Measurements from ENCODE around the gene CYP3A5. TPM values are rescaled to one million over a fixed set of nuclear protein-coding genes. Genes with fewer than 3 reads are reported as not detected.

Gene CYP3A5
- total and polyA plus RNA-seq, 2 experiments from 2014 or later = 228 to 345 TPM

DNA sequence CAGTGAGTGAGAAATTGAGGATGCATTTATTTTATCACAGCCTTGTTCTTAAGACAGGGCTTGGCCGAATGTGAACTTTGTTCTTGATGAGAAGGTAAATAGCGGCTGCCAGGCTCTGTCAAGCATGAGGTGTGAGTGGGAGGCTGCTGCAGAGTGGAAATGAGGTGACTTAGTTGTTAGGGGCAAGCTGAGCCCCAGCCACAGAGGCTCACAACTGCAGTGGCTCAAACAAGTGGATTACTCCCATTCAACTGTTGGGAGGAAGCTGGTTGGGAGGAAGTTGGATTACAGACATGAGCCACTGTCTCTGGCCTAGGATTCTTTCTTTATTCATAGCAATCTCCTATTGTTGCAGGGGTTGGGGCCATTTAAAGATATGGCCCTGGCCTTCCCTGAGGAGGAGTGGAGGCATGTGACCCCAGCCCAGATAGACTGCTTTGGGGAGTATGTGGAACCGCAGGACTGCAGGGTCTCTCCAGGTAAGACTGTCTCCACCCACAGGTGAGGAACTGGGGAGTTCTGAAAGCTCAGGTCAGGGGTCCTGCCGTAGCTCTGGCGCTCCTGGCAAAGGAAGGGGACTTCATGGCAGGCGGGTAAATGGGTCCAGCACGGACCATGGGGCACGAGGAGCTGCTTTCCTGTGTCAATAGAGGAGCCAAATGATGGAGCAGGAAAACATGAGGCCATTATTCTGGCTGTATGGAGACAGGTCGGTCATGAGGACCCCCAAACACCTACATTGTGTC is 55.9 kb downstream of the CYP3A5 start:
- H3K27me3 ChIP-seq = no peaks in the 10 kb centered on the region
- H3K4me1 ChIP-seq (ENCODE audit: insufficient read depth) = no peaks in the 10 kb centered on the region
- no peaks in the 10 kb centered on the region for H3K9me3 ChIP-seq (ENCODE audit: low read depth)
- no peak overlapping the region for H2AFZ ChIP-seq
- H3K4me2 ChIP-seq = no peak overlapping the region
- H3K27ac ChIP-seq = no peak overlapping the region
- peaks cover 12% of the 10 kb centered on the region for H3K79me2 ChIP-seq
- H3K9me2 ChIP-seq (replicated peaks; ENCODE audit: insufficient read depth) = no peaks in the 10 kb centered on the region
- H3K4me3 ChIP-seq = no peak overlapping the region
- H3K36me3 ChIP-seq (replicated peaks; ENCODE audit: insufficient read depth, low read depth) = no peaks in the 10 kb centered on the region
- DNase-seq (ENCODE audit: low spot score) = peak; percentile 38
- whole genome bisulfite sequencing (ENCODE audit: low lambda C conversion rate, missing lambda C conversion rate) = 93% methylated on average over 9 of the region's 9 CpGs
- no peak for TF ChIP-seq EZH2 (IDR thresholded peaks at IDR 0.05; ENCODE audit: borderline replicate concordance)
- no peaks in the 10 kb centered on the region for H4K20me1 ChIP-seq (ENCODE audit: insufficient read depth, poor library complexity, severe bottlenecking)

DNA sequence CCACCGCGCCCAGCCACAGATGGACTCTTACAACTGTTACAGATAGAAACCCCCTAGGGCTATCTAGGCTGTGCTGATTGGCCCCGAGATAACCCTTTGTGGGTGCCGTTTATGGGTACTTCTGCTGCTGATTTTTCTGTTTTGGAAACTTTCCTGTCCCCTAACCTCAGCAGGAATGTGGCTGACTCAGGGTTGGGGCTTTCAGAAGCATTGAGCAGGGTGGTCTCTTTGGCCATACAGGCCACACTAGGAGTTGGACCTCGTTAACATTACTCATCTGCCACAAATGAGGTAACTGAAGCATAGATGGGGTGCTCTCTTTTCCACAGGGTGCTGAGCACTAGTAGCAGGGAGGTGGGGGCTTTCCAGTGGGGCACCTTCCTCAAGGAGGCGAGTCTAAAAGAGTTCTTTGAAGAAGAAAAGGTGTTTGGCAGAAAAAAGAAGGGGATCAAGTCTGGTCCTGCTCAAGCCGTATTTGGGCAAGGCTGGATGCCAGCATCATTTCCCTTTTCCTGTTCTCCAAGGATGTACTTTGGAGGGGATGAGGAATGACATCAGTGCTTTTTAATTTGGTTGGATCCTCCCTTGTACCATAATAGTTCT is 56.6 kb downstream of the CYP3A5 start:
- Histone ChIP-seq H3K9me2 (replicated peaks; ENCODE audit: insufficient read depth) (no peaks in the 10 kb centered on the region), H3K4me1 (ENCODE audit: insufficient read depth) (peaks cover 2% of the 10 kb centered on the region), H3K4me2 (no peak overlapping the region), H3K36me3 (replicated peaks; ENCODE audit: insufficient read depth, low read depth) (no peaks in the 10 kb centered on the region), H3K4me3 (no peak overlapping the region), H3K79me2 (peaks cover 16% of the 10 kb centered on the region), H3K27me3 (no peaks in the 10 kb centered on the region), H4K20me1 (ENCODE audit: insufficient read depth, poor library complexity, severe bottlenecking) (no peaks in the 10 kb centered on the region), H3K27ac (no peak overlapping the region), H3K9me3 (ENCODE audit: low read depth) (no peaks in the 10 kb centered on the region), H2AFZ (no peak overlapping the region)
- 84% methylated on average over 7 of the region's 7 CpGs for WGBS (ENCODE audit: low lambda C conversion rate, missing lambda C conversion rate)
- TF ChIP-seq EZH2phosphoT487 (IDR thresholded peaks at IDR 0.05; ENCODE audit: low read depth, severe bottlenecking, unreplicated experiment) = no peak
- no peak for TF ChIP-seq EZH2 (IDR thresholded peaks at IDR 0.05; ENCODE audit: borderline replicate concordance)
- TF ChIP-seq, protein P1, sequence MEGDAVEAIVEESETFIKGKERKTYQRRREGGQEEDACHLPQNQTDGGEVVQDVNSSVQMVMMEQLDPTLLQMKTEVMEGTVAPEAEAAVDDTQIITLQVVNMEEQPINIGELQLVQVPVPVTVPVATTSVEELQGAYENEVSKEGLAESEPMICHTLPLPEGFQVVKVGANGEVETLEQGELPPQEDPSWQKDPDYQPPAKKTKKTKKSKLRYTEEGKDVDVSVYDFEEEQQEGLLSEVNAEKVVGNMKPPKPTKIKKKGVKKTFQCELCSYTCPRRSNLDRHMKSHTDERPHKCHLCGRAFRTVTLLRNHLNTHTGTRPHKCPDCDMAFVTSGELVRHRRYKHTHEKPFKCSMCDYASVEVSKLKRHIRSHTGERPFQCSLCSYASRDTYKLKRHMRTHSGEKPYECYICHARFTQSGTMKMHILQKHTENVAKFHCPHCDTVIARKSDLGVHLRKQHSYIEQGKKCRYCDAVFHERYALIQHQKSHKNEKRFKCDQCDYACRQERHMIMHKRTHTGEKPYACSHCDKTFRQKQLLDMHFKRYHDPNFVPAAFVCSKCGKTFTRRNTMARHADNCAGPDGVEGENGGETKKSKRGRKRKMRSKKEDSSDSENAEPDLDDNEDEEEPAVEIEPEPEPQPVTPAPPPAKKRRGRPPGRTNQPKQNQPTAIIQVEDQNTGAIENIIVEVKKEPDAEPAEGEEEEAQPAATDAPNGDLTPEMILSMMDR (IDR thresholded peaks at IDR 0.05; ENCODE audit: poor library complexity) = no peak
- DNase-seq (ENCODE audit: low spot score) = no peak

DNA sequence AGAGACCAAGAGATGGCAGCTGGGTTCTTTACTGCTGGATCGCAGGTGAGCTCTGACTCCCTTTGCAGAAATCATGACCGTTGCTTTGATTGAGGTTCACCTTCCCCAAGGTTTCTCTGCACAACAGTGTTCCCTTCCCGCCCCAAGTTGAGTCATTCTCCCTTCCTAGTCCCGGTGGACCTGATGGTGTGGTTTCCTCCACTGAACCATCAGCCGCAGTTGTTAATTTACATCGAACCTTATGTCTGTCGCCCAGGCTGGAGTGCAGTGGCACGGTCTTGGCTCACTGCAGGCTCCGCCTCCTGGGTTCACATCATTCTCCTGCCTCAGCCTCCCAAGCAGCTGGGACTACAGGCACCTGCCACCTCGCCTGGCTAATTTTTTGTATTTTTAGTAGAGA is 57.2 kb downstream of the CYP3A5 start:
- no peak for TF ChIP-seq EZH2 (IDR thresholded peaks at IDR 0.05; ENCODE audit: borderline replicate concordance)
- TF ChIP-seq EZH2phosphoT487 (IDR thresholded peaks at IDR 0.05; ENCODE audit: low read depth, severe bottlenecking, unreplicated experiment) = no peak
- TF ChIP-seq, protein P1 (IDR thresholded peaks at IDR 0.05; ENCODE audit: poor library complexity) = no peak
- DNase-seq (ENCODE audit: low spot score) = no peak
- no peaks in the 10 kb centered on the region for H3K9me2 ChIP-seq (replicated peaks; ENCODE audit: insufficient read depth)
- H3K4me1 ChIP-seq (ENCODE audit: insufficient read depth) = peaks cover 6% of the 10 kb centered on the region
- peaks cover 20% of the 10 kb centered on the region for H3K79me2 ChIP-seq
- H3K9me3 ChIP-seq (ENCODE audit: low read depth) = no peaks in the 10 kb centered on the region
- H4K20me1 ChIP-seq (ENCODE audit: insufficient read depth, poor library complexity, severe bottlenecking) = no peaks in the 10 kb centered on the region
- H3K4me3 ChIP-seq = no peak overlapping the region
- H3K4me2 ChIP-seq = no peak overlapping the region
- H3K27me3 ChIP-seq = no peaks in the 10 kb centered on the region
- WGBS (ENCODE audit: low lambda C conversion rate, missing lambda C conversion rate) = 94% methylated on average over 10 of the region's 10 CpGs
- no peaks in the 10 kb centered on the region for H3K36me3 ChIP-seq (replicated peaks; ENCODE audit: insufficient read depth, low read depth)
- H3K27ac ChIP-seq = no peak overlapping the region
- no peak overlapping the region for H2AFZ ChIP-seq

DNA sequence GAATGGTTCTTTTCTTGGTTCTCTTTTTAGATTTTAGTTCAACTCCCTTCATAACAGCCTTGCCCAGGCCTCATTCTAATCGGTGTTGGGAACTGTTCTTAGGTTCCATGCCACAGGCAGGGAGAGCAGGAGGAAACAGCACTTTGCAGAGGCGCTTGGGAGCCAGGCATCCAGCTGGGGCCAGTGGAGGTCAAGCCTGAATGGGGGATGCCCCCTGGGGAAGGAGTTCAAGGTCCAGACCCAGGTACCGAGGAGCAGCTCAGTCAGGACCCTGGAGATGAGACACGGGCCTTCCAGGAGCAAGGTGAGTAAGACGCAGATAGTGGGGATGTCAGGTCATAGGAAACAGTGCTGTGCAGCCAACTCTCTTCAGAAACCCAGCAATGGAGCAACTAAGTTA is 58.5 kb downstream of the CYP3A5 start:
- Histone ChIP-seq H3K27me3 (no peaks in the 10 kb centered on the region), H2AFZ (no peak overlapping the region), H3K9me3 (ENCODE audit: low read depth) (no peaks in the 10 kb centered on the region), H3K4me3 (no peak overlapping the region), H3K27ac (no peak overlapping the region), H3K36me3 (replicated peaks; ENCODE audit: insufficient read depth, low read depth) (no peaks in the 10 kb centered on the region), H3K79me2 (peaks cover 27% of the 10 kb centered on the region), H3K4me1 (ENCODE audit: insufficient read depth) (peaks cover 6% of the 10 kb centered on the region), H3K9me2 (replicated peaks; ENCODE audit: insufficient read depth) (no peaks in the 10 kb centered on the region), H4K20me1 (ENCODE audit: insufficient read depth, poor library complexity, severe bottlenecking) (no peaks in the 10 kb centered on the region), H3K4me2 (no peak overlapping the region)
- no peak for TF ChIP-seq EZH2phosphoT487 (IDR thresholded peaks at IDR 0.05; ENCODE audit: low read depth, severe bottlenecking, unreplicated experiment)
- no peak for TF ChIP-seq EZH2 (IDR thresholded peaks at IDR 0.05; ENCODE audit: borderline replicate concordance)
- TF ChIP-seq, protein P1 (IDR thresholded peaks at IDR 0.05; ENCODE audit: poor library complexity) = no peak
- 88% methylated on average over 5 of the region's 5 CpGs for WGBS (ENCODE audit: low lambda C conversion rate, missing lambda C conversion rate)
- DNase-seq (ENCODE audit: low spot score) = no peak
